Neural cell (in vitro differentiated cells): ENCODE measurements around the gene TAF3. TPM values are rescaled to one million over a fixed set of nuclear protein-coding genes. Genes with fewer than 3 reads are reported as not detected.

Source experiments
- H2AFZ ChIP-seq: fragments of 200-600, 300-800 bp; sonication (generic), shearing (Covaris generic); 2 replicates; pipeline ENCODE4 v1.6.0; 2014; ENCODE audit warnings: low read depth, mild to moderate bottlenecking, antibody characterized with exemption, low read length, moderate library complexity
- H3F3A ChIP-seq: fragments of 200-600 bp; shearing (Covaris generic); 2 replicates; pipeline ENCODE4 v1.6.1; 2016; ENCODE audit warnings: mild to moderate bottlenecking, moderate library complexity, mixed read lengths, antibody characterized with exemption, low read length; ENCODE audit not compliant: insufficient read depth, poor library complexity, severe bottlenecking
- H3K27ac ChIP-seq: fragments of 200-600, 300-800 bp; sonication (generic), shearing (Covaris generic); 2 replicates; pipeline ENCODE4 v1.5.1; 2014; ENCODE audit warnings: mild to moderate bottlenecking, low read length, moderate library complexity
- H3K27me3 ChIP-seq: fragments of 300-800, 200-600 bp; sonication (generic), shearing (Covaris generic); 2 replicates; pipeline ENCODE4 v1.6.0; 2014; ENCODE audit warnings: mild to moderate bottlenecking, low read depth, low read length, moderate library complexity; ENCODE audit not compliant: insufficient read depth
- H3K36me3 ChIP-seq: fragments of 300-800, 200-600 bp; sonication (generic), shearing (Covaris generic); 2 replicates; pipeline ENCODE4 v1.5.1; 2014; ENCODE audit warnings: mild to moderate bottlenecking, antibody characterized with exemption, low read length, moderate library complexity; ENCODE audit not compliant: insufficient read depth
- H3K4me2 ChIP-seq: fragments of 300-800, 200-600 bp; sonication (generic), shearing (Covaris generic); 2 replicates; pipeline ENCODE4 v1.6.0; 2014; ENCODE audit warnings: mild to moderate bottlenecking, low read length
- H3K4me3 ChIP-seq: fragments of 300-800, 200-600 bp; sonication (generic), shearing (Covaris generic); 2 replicates; pipeline ENCODE4 v1.5.1; 2014; ENCODE audit warnings: mild to moderate bottlenecking, low read length, moderate library complexity
- H3K79me2 ChIP-seq: fragments of 200-600 bp; shearing (Covaris generic); replicated peaks from 2 replicates; pipeline ENCODE4 v1.6.0; 2014; ENCODE audit warnings: mild to moderate bottlenecking, low read length, moderate library complexity; ENCODE audit not compliant: insufficient read depth
- H3K9ac ChIP-seq: fragments of 300-800, 200-600 bp; sonication (generic), shearing (Covaris generic); 2 replicates; pipeline ENCODE4 v1.6.1; 2016; ENCODE audit warnings: mild to moderate bottlenecking, low read length, mixed read lengths
- H3K9me2 ChIP-seq: fragments of 200-600 bp; shearing (Covaris generic); 2 replicates; pipeline ENCODE4 v1.6.1; 2016; ENCODE audit warnings: mild to moderate bottlenecking, low read length, mixed read lengths; ENCODE audit not compliant: insufficient read depth
- H3K9me3 ChIP-seq: fragments of 200-600, 300-800 bp; sonication (generic), shearing (Covaris generic); 2 replicates; pipeline ENCODE4 v1.6.1; 2016; ENCODE audit warnings: mild to moderate bottlenecking, mixed run types, low read length, moderate library complexity, mixed read lengths
- H4K20me1 ChIP-seq: fragments of 200-600 bp; shearing (Covaris generic); 2 replicates; pipeline ENCODE4 v1.6.1; 2016; ENCODE audit warnings: mild to moderate bottlenecking, mixed run types; ENCODE audit not compliant: insufficient read depth
- EP300 ChIP-seq: fragments of 450-650 bp; conservative IDR thresholded peaks from 2 replicates; pipeline ENCODE4 v1.6.1; 2014; ENCODE audit warnings: antibody characterized with exemption, mild to moderate bottlenecking, moderate library complexity; ENCODE audit not compliant: poor library complexity, severe bottlenecking
- EZH2 ChIP-seq: fragments of 200-600, 300-800 bp; shearing (Covaris generic), sonication (generic); IDR thresholded peaks from 2 replicates; pipeline ENCODE4 v1.6.1; 2014; ENCODE audit warnings: antibody characterized with exemption, low read length, borderline replicate concordance, mild to moderate bottlenecking; ENCODE audit not compliant: insufficient read depth, poor library complexity, severe bottlenecking
- MXI1 ChIP-seq: fragments of 450-650 bp; conservative IDR thresholded peaks from 2 replicates; pipeline ENCODE4 v1.6.1; 2014; ENCODE audit warnings: antibody characterized with exemption, mild to moderate bottlenecking; ENCODE audit not compliant: poor library complexity, severe bottlenecking
- POLR2AphosphoS5 ChIP-seq: IDR thresholded peaks from 2 replicates; pipeline ENCODE4 v1.6.1; 2012
- RAD21 ChIP-seq: fragments of 450-650 bp; conservative IDR thresholded peaks from 2 replicates; pipeline ENCODE4 v1.6.1; 2014; ENCODE audit warnings: antibody characterized with exemption, mild to moderate bottlenecking, moderate library complexity
- REST ChIP-seq: IDR thresholded peaks from 2 replicates; pipeline ENCODE4 v1.6.1; 2012; ENCODE audit warnings: borderline replicate concordance
- SMC3 ChIP-seq: fragments of 450-650 bp; conservative IDR thresholded peaks from 2 replicates; pipeline ENCODE4 v1.6.1; 2014; ENCODE audit warnings: antibody characterized with exemption, mild to moderate bottlenecking, moderate library complexity; ENCODE audit not compliant: poor library complexity
- TAF1 ChIP-seq: IDR thresholded peaks from 2 replicates; pipeline ENCODE4 v1.6.1; 2012; ENCODE audit warnings: low read depth
- polyA plus RNA-seq: library from polyadenylated mRNA; depleted of rRNA; stranded (reverse); fragments of >200 nt; gene quantifications from 2 replicates; pipeline ENCODE4 v1.2.3, GENCODE V29; 2014
- TF ChIP-seq, protein P1 (sequence below): fragments of 450-650 bp; IDR thresholded peaks from 2 replicates; pipeline ENCODE4 v1.5.1; 2014; ENCODE audit warnings: antibody characterized with exemption, mild to moderate bottlenecking, moderate library complexity; ENCODE audit not compliant: poor library complexity, severe bottlenecking

TAF3 gene
- polyA plus RNA-seq, 1 donor from 2014 or later = 2.0 TPM

- no peaks in the 10 kb centered on the region for H3K36me3 ChIP-seq
- H3K9ac ChIP-seq = no peak overlapping the region
- H3K9me2 ChIP-seq = no peaks in the 10 kb centered on the region
- H3K4me2 ChIP-seq = no peak overlapping the region
- H4K20me1 ChIP-seq = no peaks in the 10 kb centered on the region
- no peak overlapping the region for H3K27ac ChIP-seq
- H3F3A ChIP-seq = no peaks in the 10 kb centered on the region
- no peak overlapping the region for H3K4me3 ChIP-seq
- H3K27me3 ChIP-seq = peaks cover 100% of the 10 kb centered on the region
- no peak for TF ChIP-seq REST
- TF ChIP-seq EP300 = no peak
- no peak for TF ChIP-seq POLR2AphosphoS5
- TF ChIP-seq EZH2 = no peak
- TF ChIP-seq MXI1 = no peak
- no peak for TF ChIP-seq SMC3
- TF ChIP-seq RAD21 = no peak
- no peak for TF ChIP-seq TAF1
- TF ChIP-seq, protein P1, sequence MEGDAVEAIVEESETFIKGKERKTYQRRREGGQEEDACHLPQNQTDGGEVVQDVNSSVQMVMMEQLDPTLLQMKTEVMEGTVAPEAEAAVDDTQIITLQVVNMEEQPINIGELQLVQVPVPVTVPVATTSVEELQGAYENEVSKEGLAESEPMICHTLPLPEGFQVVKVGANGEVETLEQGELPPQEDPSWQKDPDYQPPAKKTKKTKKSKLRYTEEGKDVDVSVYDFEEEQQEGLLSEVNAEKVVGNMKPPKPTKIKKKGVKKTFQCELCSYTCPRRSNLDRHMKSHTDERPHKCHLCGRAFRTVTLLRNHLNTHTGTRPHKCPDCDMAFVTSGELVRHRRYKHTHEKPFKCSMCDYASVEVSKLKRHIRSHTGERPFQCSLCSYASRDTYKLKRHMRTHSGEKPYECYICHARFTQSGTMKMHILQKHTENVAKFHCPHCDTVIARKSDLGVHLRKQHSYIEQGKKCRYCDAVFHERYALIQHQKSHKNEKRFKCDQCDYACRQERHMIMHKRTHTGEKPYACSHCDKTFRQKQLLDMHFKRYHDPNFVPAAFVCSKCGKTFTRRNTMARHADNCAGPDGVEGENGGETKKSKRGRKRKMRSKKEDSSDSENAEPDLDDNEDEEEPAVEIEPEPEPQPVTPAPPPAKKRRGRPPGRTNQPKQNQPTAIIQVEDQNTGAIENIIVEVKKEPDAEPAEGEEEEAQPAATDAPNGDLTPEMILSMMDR = no peak
- no peaks in the 10 kb centered on the region for H3K9me3 ChIP-seq
- H3K79me2 ChIP-seq = no peaks in the 10 kb centered on the region
- no peak overlapping the region for H2AFZ ChIP-seq
Observed at GRCh38 chr10:8057636-8058273, 239.4 kb downstream of the TAF3 start.

GRCh38 chr10:8058274-8059111 is 240.2 kb downstream of the TAF3 start:
- no peaks in the 10 kb centered on the region for H3F3A ChIP-seq
- H4K20me1 ChIP-seq = no peaks in the 10 kb centered on the region
- H3K4me2 ChIP-seq = no peak overlapping the region
- TF ChIP-seq EZH2 (peak; percentile 59), TAF1 (no peak)
- no peaks in the 10 kb centered on the region for H3K9me2 ChIP-seq
- no peak overlapping the region for H3K27ac ChIP-seq
- H3K4me3 ChIP-seq = no peak overlapping the region
- no peaks in the 10 kb centered on the region for H3K9me3 ChIP-seq
- no peaks in the 10 kb centered on the region for H3K79me2 ChIP-seq
- peaks cover 100% of the 10 kb centered on the region for H3K27me3 ChIP-seq
- no peak overlapping the region for H2AFZ ChIP-seq
- H3K36me3 ChIP-seq = no peaks in the 10 kb centered on the region
- H3K9ac ChIP-seq = no peak overlapping the region
